SK-N-SH (cell line): ENCODE measurements around the gene ESYT3. TPM values are rescaled to one million over a fixed set of nuclear protein-coding genes. Genes with fewer than 3 reads are reported as not detected.

ENCODE experiments used
- CTCF ChIA-PET: fragments of 300-600, 350-600 bp; formaldehyde crosslinking; extraction: SDS; loops from one replicate; lab custom pipeline; 2021; lab: Yijun Ruan, JAX
- POLR2A ChIA-PET: fragments of 350-600 bp; sonication (Branson Sonifier 250); formaldehyde crosslinking; extraction: SDS; loops from one replicate; lab custom pipeline; 2020; ENCODE audit warnings: antibody characterized with exemption, inconsistent platforms; lab: Yijun Ruan, JAX
- DNase-seq: peaks from one replicate; pipeline ENCODE4 v3.0.0; 2012
- H2AFZ ChIP-seq: fragments of 200-600 bp; sonication (generic); 2 replicates; pipeline ENCODE4 v1.8.1; 2016; ENCODE audit warnings: antibody characterized with exemption, mild to moderate bottlenecking, low read depth
- H3F3A ChIP-seq: fragments of 200-600 bp; sonication (generic); replicated peaks from 2 replicates; pipeline ENCODE3; 2016; ENCODE audit warnings: antibody characterized with exemption, mild to moderate bottlenecking; ENCODE audit not compliant: insufficient read depth
- H3K27ac ChIP-seq, 2 experiments: fragments of 200-500 bp in 1 of 2; fragments of 200-600 bp in 1 of 2; sonication (Bioruptor generic) in 1 of 2; sonication (generic), shearing (Covaris generic) in 1 of 2; 2 replicates each; pipeline versions ENCODE4 v1.5.1 to v1.6.1; 2014 to 2016; ENCODE audit warnings: low read depth in 2 of 2, inconsistent platforms in 1 of 2, low read length in 1 of 2, mild to moderate bottlenecking in 1 of 2, mixed read lengths in 1 of 2
- H3K27me3 ChIP-seq: fragments of 200-600 bp; sonication (generic), shearing (Covaris generic); 2 replicates; pipeline ENCODE4 v1.6.1; 2016; ENCODE audit warnings: mixed run types; ENCODE audit not compliant: insufficient read depth
- H3K36me3 ChIP-seq, 2 experiments: fragments of 200-500 bp in 1 of 2; fragments of 200-600 bp in 1 of 2; sonication (Bioruptor generic) in 1 of 2; sonication (generic) in 1 of 2; replicated peaks in 1 of 2; 2 replicates each; pipeline versions ENCODE3 to v1.5.1; 2014 to 2016; ENCODE audit warnings: low read length in 1 of 2, mild to moderate bottlenecking in 1 of 2; ENCODE audit not compliant: insufficient read depth in 2 of 2, control insufficient read depth in 1 of 2
- H3K4me1 ChIP-seq, 2 experiments: fragments of 200-500 bp in 1 of 2; fragments of 200-600 bp in 1 of 2; sonication (Bioruptor generic) in 1 of 2; sonication (generic), shearing (Covaris generic) in 1 of 2; 2 replicates each; pipeline versions ENCODE4 v1.5.1 to v1.6.1; 2014 to 2016; ENCODE audit warnings: low read depth in 1 of 2, low read length in 1 of 2, mixed run types in 1 of 2; ENCODE audit not compliant: insufficient read depth in 2 of 2, control insufficient read depth in 1 of 2
- H3K4me2 ChIP-seq: fragments of 200-600 bp; sonication (generic), shearing (Covaris generic); 2 replicates; pipeline ENCODE4 v1.6.1; 2017; ENCODE audit warnings: mixed run types
- H3K4me3 ChIP-seq, 2 experiments: fragments of 200-500 bp in 1 of 2; fragments of 200-600 bp in 1 of 2; sonication (Bioruptor generic) in 1 of 2; sonication (generic), shearing (Covaris generic) in 1 of 2; 2 replicates each; pipeline versions ENCODE4 v1.5.1 to v1.8.1; 2014 to 2016; ENCODE audit warnings: low read depth in 2 of 2, inconsistent platforms in 1 of 2, low read length in 1 of 2, mild to moderate bottlenecking in 1 of 2, mixed read lengths in 1 of 2, moderate library complexity in 1 of 2
- H3K79me2 ChIP-seq: fragments of 200-600 bp; sonication (generic); 2 replicates; pipeline ENCODE4 v1.8.1; 2017; ENCODE audit warnings: mild to moderate bottlenecking; ENCODE audit not compliant: insufficient read depth
- H3K9ac ChIP-seq: fragments of 200-600 bp; sonication (generic); 2 replicates; pipeline ENCODE4 v1.6.1; 2017; ENCODE audit warnings: mixed run types
- H3K9me2 ChIP-seq: fragments of 200-600 bp; sonication (generic); 2 replicates; pipeline ENCODE4 v1.6.1; 2017; ENCODE audit warnings: mixed run types
- H3K9me3 ChIP-seq: fragments of 200-600 bp; sonication (generic); 2 replicates; pipeline ENCODE4 v1.6.1; 2017; ENCODE audit warnings: mixed run types, mild to moderate bottlenecking, moderate library complexity
- H4K20me1 ChIP-seq: fragments of 200-600 bp; sonication (generic); 2 replicates; pipeline ENCODE4 v1.6.1; 2017; ENCODE audit warnings: mild to moderate bottlenecking, mixed run types; ENCODE audit not compliant: insufficient read depth
- CHD2 ChIP-seq: fragments of 150-350 bp; IDR thresholded peaks from 2 replicates; pipeline ENCODE4 v1.6.1; 2018; ENCODE audit warnings: low read length; ENCODE audit not compliant: partially characterized antibody
- CTCF ChIP-seq: fragments of 200-600 bp; sonication (generic); IDR thresholded peaks from 2 replicates; pipeline ENCODE4 v1.6.1; 2017; ENCODE audit warnings: antibody characterized with exemption, mild to moderate bottlenecking, moderate library complexity
- EP300 ChIP-seq, 2 experiments: IDR thresholded peaks; 2 replicates each; pipeline versions ENCODE4 v1.4.0 to v1.6.1; 2012; ENCODE audit warnings: borderline replicate concordance in 1 of 2, low read depth in 1 of 2, low read length in 1 of 2
- FOXM1 ChIP-seq: IDR thresholded peaks from 2 replicates; pipeline ENCODE4 v1.4.0; 2012; ENCODE audit warnings: low read depth, mild to moderate bottlenecking
- GABPA ChIP-seq: IDR thresholded peaks from 2 replicates; pipeline ENCODE4 v1.4.0; 2012; ENCODE audit warnings: low read depth, mild to moderate bottlenecking
- RAD21 ChIP-seq: IDR thresholded peaks from 2 replicates; pipeline ENCODE4 v1.6.1; 2012; ENCODE audit warnings: mild to moderate bottlenecking, low read length
- RFX5 ChIP-seq: IDR thresholded peaks from 2 replicates; pipeline ENCODE4 v1.6.1; 2012; ENCODE audit warnings: mild to moderate bottlenecking, improper control_type of control experiment, low read length
- SIN3A ChIP-seq: IDR thresholded peaks from 2 replicates; pipeline ENCODE4 v1.6.1; 2012; ENCODE audit warnings: low read depth, mild to moderate bottlenecking, low read length, moderate library complexity, borderline replicate concordance
- SMC3 ChIP-seq: IDR thresholded peaks from 2 replicates; pipeline ENCODE4 v1.6.1; 2012; ENCODE audit warnings: low read depth, low read length, improper control_type of control experiment
- TCF12 ChIP-seq: IDR thresholded peaks from 2 replicates; pipeline ENCODE4 v1.4.0; 2012
- TEAD4 ChIP-seq: IDR thresholded peaks from 2 replicates; pipeline ENCODE4 v1.4.0; 2012; ENCODE audit warnings: mild to moderate bottlenecking, borderline replicate concordance; ENCODE audit not compliant: insufficient read depth
- USF1 ChIP-seq: IDR thresholded peaks from 2 replicates; pipeline ENCODE4 v1.4.0; 2012; ENCODE audit warnings: low read depth, borderline replicate concordance
- YY1 ChIP-seq: IDR thresholded peaks from 2 replicates; pipeline ENCODE4 v1.4.0; 2012; ENCODE audit warnings: low read depth, mild to moderate bottlenecking
- WGBS: methylation state at CpG from one replicate; pipeline ENCODE4 v1.1.6; 2017; ENCODE audit warnings: low lambda C conversion rate; 5-methylcytosine and 5-hydroxymethylcytosine counted together
- polyA plus RNA-seq, 3 experiments: library from polyadenylated mRNA; depleted of rRNA; stranded (reverse); fragments of >200 nt; gene quantifications; 2 replicates each; pipeline ENCODE4 v1.2.3, GENCODE V29; 2012

Gene ESYT3
- polyA plus RNA-seq, 1 of the 3 experiments (the other 2 are of a cell fraction): 0.33 TPM

GRCh38 chr3:138395865-138396751 is 38.3 kb upstream of the ESYT3 start:
- H3K9me3 ChIP-seq: no peaks in the 10 kb centered on the region
- H3K9me2 ChIP-seq: no peaks in the 10 kb centered on the region
- 86% methylated on average over 11 of the region's 12 CpGs for WGBS
- CTCF ChIA-PET: interaction anchor here (1.1 to 11.5 kb wide), 3 partner anchors 19 to 527 kb away, joined by 3 to 69 read pairs (median 4); no protein-coding TSS in a partner anchor
- no peak overlapping the region for H3K4me3 ChIP-seq
- H3K9ac ChIP-seq: no peak overlapping the region
- no peaks in the 10 kb centered on the region for H4K20me1 ChIP-seq
- H3K4me1 ChIP-seq: no peaks in the 10 kb centered on the region
- H3K79me2 ChIP-seq: peaks cover 24% of the 10 kb centered on the region
- TF ChIP-seq YY1: no peak
- no peak for TF ChIP-seq FOXM1
- no peak for TF ChIP-seq TEAD4
- no peak for TF ChIP-seq EP300 (IDR thresholded peaks at IDR 0.05; ENCODE audit: borderline replicate concordance in 1 of 2, low read depth in 1 of 2, low read length in 1 of 2)
- no peak for TF ChIP-seq SIN3A
- TF ChIP-seq SMC3: no peak
- TF ChIP-seq CHD2: no peak
- TF ChIP-seq, all 33 proteins: peak for 0
- H2AFZ ChIP-seq: no peak overlapping the region
- peaks cover 0 to 3% of the 10 kb centered on the region in 2 experiments for H3K36me3 ChIP-seq
- H3K27me3 ChIP-seq: no peaks in the 10 kb centered on the region
- POLR2A ChIA-PET: no interaction called here
- H3K4me2 ChIP-seq: no peak overlapping the region
- no peak for DNase-seq
- H3K27ac ChIP-seq: no peak overlapping the region
- peaks cover under 1% of the 10 kb centered on the region for H3F3A ChIP-seq

GRCh38 chr3:138396752-138397410 is 37.5 kb upstream of the ESYT3 start:
- POLR2A ChIA-PET: no interaction called here
- H2AFZ ChIP-seq: no peak overlapping the region
- H3K9me2 ChIP-seq: no peaks in the 10 kb centered on the region
- whole genome bisulfite sequencing: 93% methylated on average over 9 of the region's 14 CpGs
- no peak for DNase-seq
- H3F3A ChIP-seq: no peaks in the 10 kb centered on the region
- H3K9me3 ChIP-seq: no peaks in the 10 kb centered on the region
- no peak overlapping the region for H3K9ac ChIP-seq
- no peak overlapping the region for H3K27ac ChIP-seq
- no peaks in the 10 kb centered on the region for H3K27me3 ChIP-seq
- H3K79me2 ChIP-seq: peaks cover 16% of the 10 kb centered on the region
- CTCF ChIA-PET: interaction anchor here (1.1 to 11.5 kb wide), 4 partner anchors 19 to 527 kb away, joined by 3 to 69 read pairs (median 4); no protein-coding TSS in a partner anchor
- TF ChIP-seq GABPA: no peak
- H3K36me3 ChIP-seq: peaks cover 0 to 3% of the 10 kb centered on the region in 2 experiments
- no peak overlapping the region for H3K4me2 ChIP-seq
- no peaks in the 10 kb centered on the region for H4K20me1 ChIP-seq
- no peak overlapping the region for H3K4me3 ChIP-seq
- H3K4me1 ChIP-seq: no peaks in the 10 kb centered on the region

GRCh38 chr3:138397983-138398382 is 36.4 kb upstream of the ESYT3 start:
- 100% methylated on average over 3 of the region's 4 CpGs for WGBS
- Histone ChIP-seq H3K4me3 (no peak overlapping the region), H3K9me2 (no peaks in the 10 kb centered on the region), H3K4me1 (no peaks in the 10 kb centered on the region), H4K20me1 (no peaks in the 10 kb centered on the region)
- TF ChIP-seq SMC3: peak; percentile 23
- TF ChIP-seq RFX5: no peak
- TF ChIP-seq RAD21: no peak
- no peak for TF ChIP-seq USF1
- TF ChIP-seq CTCF: peak; percentile 14; the same call in 1 of the 2 replicates
- no peak for TF ChIP-seq TCF12
- TF ChIP-seq, all 33 proteins: peak for 2
- no peaks in the 10 kb centered on the region for H3F3A ChIP-seq
- H3K27me3 ChIP-seq: no peaks in the 10 kb centered on the region
- peaks cover 6% of the 10 kb centered on the region; the same call in 1 of the 2 replicates for H3K79me2 ChIP-seq
- H3K9me3 ChIP-seq: no peaks in the 10 kb centered on the region
- no peak overlapping the region for H3K4me2 ChIP-seq
- H3K36me3 ChIP-seq: peaks cover 0 to 6% of the 10 kb centered on the region in 2 experiments
- H3K9ac ChIP-seq: no peak overlapping the region
- POLR2A ChIA-PET: no interaction called here
- no peak overlapping the region for H2AFZ ChIP-seq
- CTCF ChIA-PET: interaction anchor here (1.0 to 11.5 kb wide), 3 partner anchors 11 to 81 kb away, joined by 3 to 69 read pairs (median 3); no protein-coding TSS in a partner anchor
- no peak overlapping the region for H3K27ac ChIP-seq
- DNase-seq: no peak
